Neural progenitor cell (in vitro differentiated cells): ENCODE measurements around the gene EFCAB11. TPM values are rescaled to one million over a fixed set of nuclear protein-coding genes. Genes with fewer than 3 reads are reported as not detected.
A peak's percentile ranks its signal among the peaks of the same experiment; 100 is the strongest.

ENCODE experiments used
- DNase-seq: peaks from one replicate; pipeline ENCODE4 v3.0.0-alpha.2; 2016; ENCODE audit warnings: low spot score
- H2AFZ ChIP-seq: fragments of 200-600 bp; sonication (generic); replicated peaks from 2 replicates; pipeline ENCODE4 v1.6.1; 2016; ENCODE audit warnings: antibody characterized with exemption
- H3F3A ChIP-seq: fragments of 200-600 bp; sonication (generic); 2 replicates; pipeline ENCODE4 v1.6.1; 2016; ENCODE audit warnings: antibody characterized with exemption, low read depth
- H3K27ac ChIP-seq: fragments of 200-600 bp; sonication (generic); 2 replicates; pipeline ENCODE4 v1.5.1; 2016; ENCODE audit warnings: mild to moderate bottlenecking
- H3K27me3 ChIP-seq: fragments of 200-600 bp; sonication (generic); 2 replicates; pipeline ENCODE4 v1.6.1; 2016; ENCODE audit warnings: mild to moderate bottlenecking, moderate library complexity
- H3K36me3 ChIP-seq: fragments of 200-600 bp; sonication (generic); 2 replicates; pipeline ENCODE4 v1.5.1; 2016
- H3K4me1 ChIP-seq: fragments of 200-600 bp; sonication (generic); 2 replicates; pipeline ENCODE4 v1.6.1; 2016; ENCODE audit warnings: mixed run types
- H3K4me2 ChIP-seq: fragments of 200-600 bp; sonication (generic); 2 replicates; pipeline ENCODE4 v1.6.1; 2016
- H3K4me3 ChIP-seq: fragments of 200-600 bp; sonication (generic); 2 replicates; pipeline ENCODE4 v1.5.1; 2016
- H3K79me2 ChIP-seq: fragments of 200-600 bp; sonication (generic); 2 replicates; pipeline ENCODE4 v1.6.1; 2016; ENCODE audit warnings: low read depth
- H3K9ac ChIP-seq: fragments of 200-600 bp; sonication (generic); 2 replicates; pipeline ENCODE4 v1.6.1; 2016
- H3K9me3 ChIP-seq: fragments of 200-600 bp; sonication (generic); 2 replicates; pipeline ENCODE4 v1.5.1; 2016; ENCODE audit warnings: low read depth
- H4K20me1 ChIP-seq: fragments of 200-600 bp; sonication (generic); 2 replicates; pipeline ENCODE4 v1.6.1; 2016; ENCODE audit warnings: low read depth
- H3K27ac Mint-ChIP-seq: 3 replicates; pipeline ENCODE4 v1.8.0; 2021; ENCODE audit warnings: mixed read lengths
- H3K27me3 Mint-ChIP-seq: 2 replicates; pipeline ENCODE4 v1.8.0; 2022; ENCODE audit warnings: low read depth, mild to moderate bottlenecking, inconsistent platforms, moderate library complexity, mixed read lengths; ENCODE audit not compliant: insufficient read depth
- H3K36me3 Mint-ChIP-seq: 3 replicates; pipeline ENCODE4 v1.8.0; 2021; ENCODE audit warnings: mixed read lengths
- H3K4me1 Mint-ChIP-seq: 3 replicates; pipeline ENCODE4 v1.8.0; 2021; ENCODE audit warnings: mixed read lengths
- H3K4me3 Mint-ChIP-seq: 3 replicates; pipeline ENCODE4 v1.8.0; 2021; ENCODE audit warnings: mild to moderate bottlenecking, moderate library complexity, mixed read lengths
- H3K9me3 Mint-ChIP-seq: 3 replicates; pipeline ENCODE4 v1.8.0; 2020; ENCODE audit warnings: mixed read lengths
- CTCF ChIP-seq: fragments of 200-600 bp; sonication (generic); IDR thresholded peaks from 2 replicates; pipeline ENCODE4 v1.5.1; 2017; ENCODE audit warnings: antibody characterized with exemption, mild to moderate bottlenecking
- EZH2 ChIP-seq: fragments of 200-600 bp; sonication (generic); IDR thresholded peaks from 2 replicates; pipeline ENCODE4 v1.6.1; 2017; ENCODE audit warnings: antibody characterized with exemption, mild to moderate bottlenecking, moderate library complexity
- EZH2phosphoT487 ChIP-seq: fragments of 200-600 bp; sonication (generic); IDR thresholded peaks from 2 replicates; pipeline ENCODE4 v1.6.1; 2017; ENCODE audit warnings: antibody characterized with exemption
- total RNA-seq: library from RNA; depleted of rRNA; stranded (reverse); fragments of >200 nt; gene quantifications from 2 replicates; pipeline ENCODE4 v1.2.3, GENCODE V29; 2015; ENCODE audit warnings: low replicate concordance

The EFCAB11 gene
- total RNA-seq, 1 donor from 2014 or later: 27.6 TPM

- H3K4me3 ChIP-seq: no peak overlapping the region
- peaks cover 40% of the 10 kb centered on the region for H4K20me1 ChIP-seq
- H3K4me1 Mint-ChIP-seq: peaks cover 33% of the 10 kb centered on the region
- TF ChIP-seq CTCF: no peak
- no peak for TF ChIP-seq EZH2phosphoT487
- no peak for TF ChIP-seq EZH2
- H3K36me3 ChIP-seq: no peaks in the 10 kb centered on the region
- H3K27ac ChIP-seq: no peak overlapping the region
- H3K9me3 Mint-ChIP-seq: no peaks in the 10 kb centered on the region
- H3K27ac Mint-ChIP-seq: no peak overlapping the region
- no peaks in the 10 kb centered on the region for H3K27me3 ChIP-seq
- H2AFZ ChIP-seq: no peak overlapping the region
- H3K79me2 ChIP-seq: peaks cover 65% of the 10 kb centered on the region
- no peak overlapping the region for H3K4me2 ChIP-seq
- peaks cover 18% of the 10 kb centered on the region for H3K4me1 ChIP-seq
- peaks cover 6% of the 10 kb centered on the region for H3F3A ChIP-seq
- H3K9me3 ChIP-seq: no peaks in the 10 kb centered on the region
- no peak for DNase-seq
- no peak overlapping the region for H3K4me3 Mint-ChIP-seq
- no peaks in the 10 kb centered on the region for H3K27me3 Mint-ChIP-seq
- H3K9ac ChIP-seq: no peak overlapping the region
- H3K36me3 Mint-ChIP-seq: peaks cover 14% of the 10 kb centered on the region
Observed at GRCh38 chr14:89958966-89959365, 4.4 kb upstream of the EFCAB11 start.

GRCh38 chr14:89957791-89958190 lies 3.3 kb upstream of the EFCAB11 start:
- H3K79me2 ChIP-seq: peaks cover 62% of the 10 kb centered on the region
- no peak for DNase-seq
- H3K4me3 Mint-ChIP-seq: peak overlapping the region; percentile 19
- TF ChIP-seq EZH2phosphoT487: no peak
- TF ChIP-seq CTCF: no peak
- TF ChIP-seq EZH2: no peak
- H3K9me3 Mint-ChIP-seq: no peaks in the 10 kb centered on the region
- no peak overlapping the region for H3K4me3 ChIP-seq
- H3K9ac ChIP-seq: no peak overlapping the region
- peaks cover 23% of the 10 kb centered on the region for H3K4me1 ChIP-seq
- peaks cover 43% of the 10 kb centered on the region for H3K4me1 Mint-ChIP-seq
- H3K27ac Mint-ChIP-seq: no peak overlapping the region
- peaks cover 40% of the 10 kb centered on the region for H4K20me1 ChIP-seq
- no peaks in the 10 kb centered on the region for H3K36me3 ChIP-seq
- H3K9me3 ChIP-seq: no peaks in the 10 kb centered on the region
- peaks cover 8% of the 10 kb centered on the region for H3F3A ChIP-seq
- H3K27me3 ChIP-seq: no peaks in the 10 kb centered on the region
- H3K27me3 Mint-ChIP-seq: no peaks in the 10 kb centered on the region
- H3K27ac ChIP-seq: no peak overlapping the region
- H3K4me2 ChIP-seq: peak overlapping the region; percentile 93
- H2AFZ ChIP-seq: no peak overlapping the region
- H3K36me3 Mint-ChIP-seq: peaks cover 6% of the 10 kb centered on the region

- peak overlapping the region; percentile 98 for H3K4me3 Mint-ChIP-seq
- no peaks in the 10 kb centered on the region for H3K27me3 ChIP-seq
- H3K27me3 Mint-ChIP-seq: no peaks in the 10 kb centered on the region
- DNase-seq: no peak
- no peak overlapping the region for H2AFZ ChIP-seq
- H3K79me2 ChIP-seq: peaks cover 62% of the 10 kb centered on the region
- H3K36me3 ChIP-seq: no peaks in the 10 kb centered on the region
- H3K4me1 ChIP-seq: peaks cover 23% of the 10 kb centered on the region
- peaks cover 8% of the 10 kb centered on the region for H3F3A ChIP-seq
- H3K9me3 ChIP-seq: no peaks in the 10 kb centered on the region
- no peaks in the 10 kb centered on the region for H3K9me3 Mint-ChIP-seq
- H3K4me1 Mint-ChIP-seq: peaks cover 44% of the 10 kb centered on the region
- H3K27ac Mint-ChIP-seq: no peak overlapping the region
- TF ChIP-seq CTCF (no peak), EZH2phosphoT487 (no peak), EZH2 (no peak)
- H3K27ac ChIP-seq: no peak overlapping the region
- peak overlapping the region; percentile 90 for H3K4me3 ChIP-seq
- H4K20me1 ChIP-seq: peaks cover 40% of the 10 kb centered on the region
- H3K4me2 ChIP-seq: peak overlapping the region; percentile 93
- H3K36me3 Mint-ChIP-seq: peaks cover 6% of the 10 kb centered on the region
- H3K9ac ChIP-seq: no peak overlapping the region
Observed at GRCh38 chr14:89957376-89957775, 2.8 kb upstream of the EFCAB11 start.
